Ishikawa (cell line): Measurements from ENCODE around the gene KCTD2.
A peak's percentile ranks its signal among the peaks of the same experiment; 100 is the strongest.

Experiments used
- CEBPB ChIP-seq: IDR thresholded peaks from 2 replicates; pipeline ENCODE4 v1.6.1; 2012
- CREB1 ChIP-seq: IDR thresholded peaks from 2 replicates; pipeline ENCODE4 v1.6.1; 2012; ENCODE audit warnings: low read depth
- EGR1 ChIP-seq: IDR thresholded peaks from 2 replicates; pipeline ENCODE4 v1.6.1; 2012
- EP300 ChIP-seq: IDR thresholded peaks from 2 replicates; pipeline ENCODE4 v1.6.1; 2012; ENCODE audit warnings: borderline replicate concordance
- FOXM1 ChIP-seq: IDR thresholded peaks from 2 replicates; pipeline ENCODE4 v1.6.1; 2012; ENCODE audit warnings: low read depth, borderline replicate concordance
- NFIC ChIP-seq: IDR thresholded peaks from 2 replicates; pipeline ENCODE4 v1.6.1; 2012
- RAD21 ChIP-seq: IDR thresholded peaks from 2 replicates; pipeline ENCODE4 v1.6.1; 2012; ENCODE audit warnings: low read depth
- TAF1 ChIP-seq: IDR thresholded peaks from 2 replicates; pipeline ENCODE4 v1.6.1; 2012; ENCODE audit warnings: low read depth, mild to moderate bottlenecking
- TCF12 ChIP-seq: IDR thresholded peaks from 2 replicates; pipeline ENCODE4 v1.6.1; 2012; ENCODE audit warnings: low read depth
- TEAD4 ChIP-seq: IDR thresholded peaks from 2 replicates; pipeline ENCODE4 v1.6.1; 2012
- YY1 ChIP-seq: IDR thresholded peaks from 2 replicates; pipeline ENCODE4 v1.6.1; 2012; ENCODE audit warnings: low read depth
- ZBTB7A ChIP-seq: IDR thresholded peaks from 2 replicates; pipeline ENCODE4 v1.6.1; 2012; ENCODE audit warnings: low read depth
- TF ChIP-seq, protein P1 (sequence below): IDR thresholded peaks from 2 replicates; pipeline ENCODE4 v1.6.1; 2012
- TF ChIP-seq, protein P2 (sequence below): IDR thresholded peaks from 2 replicates; pipeline ENCODE4 v1.6.1; 2012; ENCODE audit warnings: low read depth, mild to moderate bottlenecking
- TF ChIP-seq, protein P3 (sequence below): IDR thresholded peaks from 2 replicates; pipeline ENCODE4 v1.6.1; 2012

KCTD2 gene

DNA sequence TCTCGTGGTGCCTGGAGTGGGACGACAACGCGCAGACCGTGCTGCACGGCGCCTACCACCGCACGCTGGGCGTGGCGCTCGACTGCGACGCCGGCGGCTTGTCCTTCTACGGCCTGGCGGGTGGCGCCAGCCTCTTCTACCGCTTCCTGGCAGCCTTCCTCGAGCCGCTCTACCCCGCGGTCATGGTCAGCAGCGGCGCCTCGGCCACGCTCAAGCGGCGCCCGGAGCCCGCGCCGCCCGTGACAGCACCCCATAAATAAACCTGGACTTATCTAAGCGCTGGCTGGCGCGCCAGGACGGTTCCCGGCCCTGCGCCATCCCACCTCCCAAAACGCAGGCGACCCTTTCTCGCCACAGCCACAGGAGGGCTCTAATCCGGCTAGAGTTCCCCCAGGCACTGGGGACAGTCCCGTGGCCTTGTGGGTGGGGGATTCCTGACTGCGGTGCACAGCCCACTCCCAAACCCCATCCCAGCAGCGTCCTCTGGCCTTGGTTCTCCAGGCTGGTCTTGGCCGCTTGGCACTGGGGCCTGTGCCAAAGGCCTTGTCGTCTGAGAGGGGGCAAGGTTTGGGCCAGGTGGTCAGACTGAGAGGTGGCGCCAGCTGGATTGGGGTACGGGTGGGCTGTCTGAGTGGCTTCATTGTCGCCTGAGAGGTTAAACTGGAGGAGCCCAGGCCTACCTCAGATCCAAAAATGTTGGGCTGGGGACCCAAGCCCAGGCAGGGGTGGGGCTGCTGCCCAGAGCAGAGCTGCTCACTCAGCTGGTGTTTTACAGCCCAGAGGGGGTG, 30.7 kb downstream of the KCTD2 start:
- 0 out of 2 replicates have a peak, but pooled peaks have one; percentile 46 for TF ChIP-seq ZBTB7A
- TF ChIP-seq, protein P1, sequence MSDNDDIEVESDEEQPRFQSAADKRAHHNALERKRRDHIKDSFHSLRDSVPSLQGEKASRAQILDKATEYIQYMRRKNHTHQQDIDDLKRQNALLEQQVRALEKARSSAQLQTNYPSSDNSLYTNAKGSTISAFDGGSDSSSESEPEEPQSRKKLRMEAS = no peak

DNA sequence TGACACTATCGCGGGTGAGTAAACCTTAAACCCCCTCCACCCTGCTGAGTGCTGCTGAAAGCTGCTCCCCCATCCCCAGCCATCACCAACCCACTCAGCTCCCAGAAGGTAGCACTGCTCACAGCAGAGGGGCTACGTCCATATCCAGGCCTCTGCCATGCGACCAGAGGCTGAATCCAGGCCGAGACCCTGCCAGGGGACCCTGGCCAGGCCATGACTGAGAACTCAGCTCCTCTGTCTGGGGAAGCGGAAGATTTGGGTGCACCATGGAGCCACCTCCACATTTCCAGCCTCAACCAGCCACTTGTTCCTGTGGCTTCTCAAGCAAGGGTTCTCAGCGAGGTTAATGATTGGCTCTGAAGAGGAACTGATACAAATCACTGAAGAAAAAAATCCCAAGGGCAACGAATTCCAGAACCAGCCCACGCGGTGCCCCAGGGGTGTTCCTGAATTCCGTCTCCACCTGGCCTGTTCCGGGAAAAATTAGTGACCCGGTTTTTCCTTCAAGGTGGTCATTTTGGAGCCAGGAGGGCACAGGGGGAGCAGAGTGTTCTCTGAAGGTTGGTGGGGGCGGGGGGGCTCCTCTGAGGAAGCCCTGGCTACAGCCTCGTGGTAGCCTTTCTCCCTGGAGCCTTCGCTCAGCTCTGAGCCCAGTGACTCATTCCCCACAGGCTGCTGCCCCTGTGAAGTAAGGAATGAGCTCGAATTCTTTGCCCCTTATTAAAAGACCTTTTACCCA, 31.4 kb downstream of the KCTD2 start:
- no peak for TF ChIP-seq YY1
- no peak for TF ChIP-seq RAD21
- TF ChIP-seq, protein P2, sequence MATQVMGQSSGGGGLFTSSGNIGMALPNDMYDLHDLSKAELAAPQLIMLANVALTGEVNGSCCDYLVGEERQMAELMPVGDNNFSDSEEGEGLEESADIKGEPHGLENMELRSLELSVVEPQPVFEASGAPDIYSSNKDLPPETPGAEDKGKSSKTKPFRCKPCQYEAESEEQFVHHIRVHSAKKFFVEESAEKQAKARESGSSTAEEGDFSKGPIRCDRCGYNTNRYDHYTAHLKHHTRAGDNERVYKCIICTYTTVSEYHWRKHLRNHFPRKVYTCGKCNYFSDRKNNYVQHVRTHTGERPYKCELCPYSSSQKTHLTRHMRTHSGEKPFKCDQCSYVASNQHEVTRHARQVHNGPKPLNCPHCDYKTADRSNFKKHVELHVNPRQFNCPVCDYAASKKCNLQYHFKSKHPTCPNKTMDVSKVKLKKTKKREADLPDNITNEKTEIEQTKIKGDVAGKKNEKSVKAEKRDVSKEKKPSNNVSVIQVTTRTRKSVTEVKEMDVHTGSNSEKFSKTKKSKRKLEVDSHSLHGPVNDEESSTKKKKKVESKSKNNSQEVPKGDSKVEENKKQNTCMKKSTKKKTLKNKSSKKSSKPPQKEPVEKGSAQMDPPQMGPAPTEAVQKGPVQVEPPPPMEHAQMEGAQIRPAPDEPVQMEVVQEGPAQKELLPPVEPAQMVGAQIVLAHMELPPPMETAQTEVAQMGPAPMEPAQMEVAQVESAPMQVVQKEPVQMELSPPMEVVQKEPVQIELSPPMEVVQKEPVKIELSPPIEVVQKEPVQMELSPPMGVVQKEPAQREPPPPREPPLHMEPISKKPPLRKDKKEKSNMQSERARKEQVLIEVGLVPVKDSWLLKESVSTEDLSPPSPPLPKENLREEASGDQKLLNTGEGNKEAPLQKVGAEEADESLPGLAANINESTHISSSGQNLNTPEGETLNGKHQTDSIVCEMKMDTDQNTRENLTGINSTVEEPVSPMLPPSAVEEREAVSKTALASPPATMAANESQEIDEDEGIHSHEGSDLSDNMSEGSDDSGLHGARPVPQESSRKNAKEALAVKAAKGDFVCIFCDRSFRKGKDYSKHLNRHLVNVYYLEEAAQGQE = no peak
- TF ChIP-seq CEBPB = no peak
- 0 out of 2 replicates have a peak, but pooled peaks have one; percentile 27 for TF ChIP-seq TEAD4
- TF ChIP-seq CREB1 = no peak
- no peak for TF ChIP-seq EP300
- peak; percentile 76 for TF ChIP-seq EGR1
- TF ChIP-seq, protein P1 = peak; percentile 60; the same call in 1 of the 2 replicates

DNA sequence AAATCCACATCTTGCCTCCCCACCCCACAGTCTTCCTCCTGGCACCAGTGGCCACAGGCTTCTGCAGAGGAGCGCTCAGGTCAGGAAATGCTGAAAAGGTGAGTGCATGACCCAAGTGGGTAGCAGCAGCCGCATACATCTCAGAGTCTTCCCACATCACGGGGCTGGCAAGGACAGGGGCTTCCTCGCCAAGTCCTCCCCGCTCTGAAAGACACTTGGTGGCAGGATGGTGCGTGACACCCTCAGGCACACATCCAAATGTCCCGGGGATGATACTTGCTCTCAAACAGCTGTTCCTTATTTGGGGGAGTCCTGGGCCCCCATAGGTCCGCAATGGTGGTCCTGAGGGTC, 32.0 kb downstream of the KCTD2 start:
- TF ChIP-seq NFIC (no peak), TAF1 (no peak), FOXM1 (no peak), CEBPB (no peak)
- TF ChIP-seq, protein P2 = no peak
- TF ChIP-seq, protein P1 = no peak

DNA sequence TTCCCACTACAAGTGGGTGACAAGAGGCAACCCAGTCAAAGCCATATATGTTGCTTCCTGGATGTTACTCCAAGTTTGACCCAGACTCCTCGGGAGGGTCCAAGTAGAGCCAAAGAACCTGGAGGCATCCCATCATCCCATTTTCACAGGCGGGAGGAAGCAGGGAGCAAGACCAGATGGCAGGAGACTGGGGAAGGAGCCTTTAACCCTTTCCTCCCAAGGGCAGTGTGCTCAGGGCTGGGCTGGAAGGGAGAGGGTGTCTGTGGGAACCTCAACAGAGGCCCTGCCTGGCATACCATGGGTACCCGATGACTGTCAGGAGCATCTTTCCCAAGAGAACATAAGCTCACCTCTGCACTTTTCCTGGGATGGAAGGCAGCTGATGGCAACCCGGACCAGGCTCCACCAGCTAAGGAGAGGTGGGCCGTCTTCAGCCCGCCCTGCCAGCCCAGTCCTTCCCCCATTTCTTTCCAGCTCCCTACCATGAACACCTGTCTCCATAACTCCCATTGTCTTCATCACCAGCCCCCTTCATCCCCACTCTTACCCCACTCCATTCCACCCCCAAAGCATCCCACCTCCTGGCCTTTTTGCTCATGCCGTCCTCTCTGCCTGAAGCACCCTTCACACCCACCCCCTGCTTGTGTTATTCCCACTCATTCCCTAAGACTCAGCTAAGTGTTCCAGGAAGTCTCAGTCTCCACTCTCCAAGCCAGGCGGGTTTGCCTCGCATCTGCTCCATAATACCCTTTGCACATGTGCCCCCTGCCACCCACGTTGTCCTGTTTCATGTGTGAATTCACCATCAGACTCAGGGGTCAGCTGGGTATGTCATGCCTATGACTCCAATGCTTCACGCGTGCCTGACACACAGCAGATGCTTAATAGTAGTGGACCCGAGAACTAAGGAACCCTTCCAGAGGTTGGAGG, 34.9 kb downstream of the KCTD2 start:
- TF ChIP-seq, protein P1 = no peak
- no peak for TF ChIP-seq TCF12

DNA sequence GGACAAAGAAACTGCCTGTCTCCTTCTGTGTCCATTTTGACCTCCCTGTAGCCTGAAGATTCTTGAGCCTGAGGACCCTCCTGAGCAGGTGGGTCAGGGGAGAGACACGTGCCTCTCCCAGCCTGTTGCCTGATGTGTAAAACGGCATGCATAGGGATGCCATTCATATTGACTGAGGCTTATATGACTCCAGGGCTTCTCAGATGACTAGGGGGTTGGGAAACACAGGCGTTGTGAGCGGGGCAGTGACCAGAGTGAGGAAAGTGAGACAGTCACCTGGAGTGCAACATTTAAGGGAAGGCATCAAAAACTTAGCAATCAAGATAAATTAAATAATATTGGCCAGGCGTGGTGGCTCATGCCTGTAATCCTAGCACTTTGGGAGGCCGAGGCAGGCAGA, 35.7 kb downstream of the KCTD2 start:
- no peak for TF ChIP-seq CREB1
- TF ChIP-seq, protein P2 = no peak
- TF ChIP-seq RAD21 = no peak
- TF ChIP-seq YY1 = no peak
- TF ChIP-seq ZBTB7A = no peak
- no peak for TF ChIP-seq FOXM1
- no peak for TF ChIP-seq EGR1
- TF ChIP-seq EP300 = no peak
- TF ChIP-seq CEBPB = no peak
- TF ChIP-seq, protein P3, sequence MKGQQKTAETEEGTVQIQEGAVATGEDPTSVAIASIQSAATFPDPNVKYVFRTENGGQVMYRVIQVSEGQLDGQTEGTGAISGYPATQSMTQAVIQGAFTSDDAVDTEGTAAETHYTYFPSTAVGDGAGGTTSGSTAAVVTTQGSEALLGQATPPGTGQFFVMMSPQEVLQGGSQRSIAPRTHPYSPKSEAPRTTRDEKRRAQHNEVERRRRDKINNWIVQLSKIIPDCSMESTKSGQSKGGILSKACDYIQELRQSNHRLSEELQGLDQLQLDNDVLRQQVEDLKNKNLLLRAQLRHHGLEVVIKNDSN = no peak
- no peak for TF ChIP-seq TAF1
- no peak for TF ChIP-seq TCF12
- TF ChIP-seq, protein P1 = no peak
